Subcutaneous abdominal adipose tissue (tissue), 5 donors: ENCODE data around the gene C20orf144.

Source experiments
- H3K27ac ChIP-seq: one replicate; pipeline ENCODE4 v1.7.0; 2013; ENCODE audit warnings: low read depth, mild to moderate bottlenecking, inconsistent platforms, low read length, moderate library complexity
- H3K27me3 ChIP-seq, 5 donors: one replicate each; pipeline ENCODE4 v1.7.0; 2013; ENCODE audit warnings: low read length in 5 of 5, inconsistent platforms in 1 of 5; ENCODE audit not compliant: control insufficient read depth in 5 of 5, insufficient read depth in 4 of 5
- H3K36me3 ChIP-seq, 5 donors: one replicate each; pipeline ENCODE4 v1.7.0; 2013; ENCODE audit warnings: low read length in 5 of 5; ENCODE audit not compliant: control insufficient read depth in 5 of 5, insufficient read depth in 5 of 5
- H3K4me1 ChIP-seq, 5 donors: one replicate each; pipeline ENCODE4 v1.7.0; 2013; ENCODE audit warnings: low read length in 5 of 5, mild to moderate bottlenecking in 3 of 5, moderate library complexity in 1 of 5; ENCODE audit not compliant: control insufficient read depth in 5 of 5, insufficient read depth in 5 of 5
- H3K4me3 ChIP-seq, 5 donors: one replicate each; pipeline ENCODE4 v1.7.0; 2013; ENCODE audit warnings: low read length in 5 of 5, low read depth in 1 of 5
- H3K9ac ChIP-seq, 5 donors: one replicate each; pipeline ENCODE4 v1.7.0; 2013; ENCODE audit warnings: low read length in 5 of 5, mild to moderate bottlenecking in 4 of 5, moderate library complexity in 3 of 5
- H3K9me3 ChIP-seq, 5 donors: one replicate each; pipeline ENCODE4 v1.7.0; 2013; ENCODE audit warnings: low read length in 5 of 5; ENCODE audit not compliant: control insufficient read depth in 5 of 5
- donor health status: healthy.
- donor health status: healthy.
- donor health status: healthy.
- donor health status: healthy.
- donor health status: healthy.

C20orf144 gene

GRCh38 chr20:33669873-33670640 lies 7.9 kb downstream of the C20orf144 start:
- Histone ChIP-seq H3K36me3 (peaks cover 0 to 29% (median 14%) of the 10 kb centered on the region in 5 donors), H3K27me3 (no peaks in the 10 kb centered on the region), H3K27ac (no peak overlapping the region), H3K9me3 (no peaks in the 10 kb centered on the region), H3K4me1 (peaks cover 2 to 57% (median 53%) of the 10 kb centered on the region in 5 donors), H3K4me3 (no peak overlapping the region), H3K9ac (no peak overlapping the region)

- H3K9me3 ChIP-seq, result no peaks in the 10 kb centered on the region
- H3K9ac ChIP-seq, result peak overlapping the region in 1 of 5 donors; percentile 50
- no peaks in the 10 kb centered on the region for H3K27me3 ChIP-seq
- peaks cover 9 to 65% (median 61%) of the 10 kb centered on the region in 5 donors for H3K4me1 ChIP-seq
- no peak overlapping the region for H3K27ac ChIP-seq
- peaks cover 0 to 29% (median 14%) of the 10 kb centered on the region in 5 donors for H3K36me3 ChIP-seq
- no peak overlapping the region for H3K4me3 ChIP-seq
Measured at GRCh38 chr20:33670715-33671499, 8.8 kb downstream of the C20orf144 start.

GRCh38 chr20:33671573-33672288 lies 9.6 kb downstream of the C20orf144 start:
- no peak overlapping the region for H3K4me3 ChIP-seq
- no peaks in the 10 kb centered on the region for H3K9me3 ChIP-seq
- H3K27me3 ChIP-seq, result no peaks in the 10 kb centered on the region
- peaks cover 11 to 65% (median 62%) of the 10 kb centered on the region in 5 donors for H3K4me1 ChIP-seq
- H3K36me3 ChIP-seq, result peaks cover 0 to 29% (median 14%) of the 10 kb centered on the region in 5 donors
- H3K27ac ChIP-seq, result no peak overlapping the region
- H3K9ac ChIP-seq, result no peak overlapping the region

GRCh38 chr20:33672426-33673113 lies 10.4 kb downstream of the C20orf144 start:
- H3K9me3 ChIP-seq, result no peaks in the 10 kb centered on the region
- H3K9ac ChIP-seq, result peak overlapping the region in 4 of 5 donors; percentile 47 to 84 (median 73)
- H3K27me3 ChIP-seq, result no peaks in the 10 kb centered on the region
- peaks cover 14 to 64% (median 60%) of the 10 kb centered on the region in 5 donors for H3K4me1 ChIP-seq
- H3K4me3 ChIP-seq, result peak overlapping the region in 4 of 5 donors; percentile 62 to 77 (median 76)
- no peak overlapping the region for H3K27ac ChIP-seq
- peaks cover 0 to 29% (median 14%) of the 10 kb centered on the region in 5 donors for H3K36me3 ChIP-seq

- Histone ChIP-seq H3K27ac (no peak overlapping the region), H3K9me3 (no peaks in the 10 kb centered on the region), H3K4me1 (peaks cover 14 to 64% (median 59%) of the 10 kb centered on the region in 5 donors), H3K27me3 (no peaks in the 10 kb centered on the region), H3K4me3 (peak overlapping the region; percentile 62 to 77 (median 75)), H3K9ac (peak overlapping the region in 4 of 5 donors; percentile 57 to 84 (median 73)), H3K36me3 (peaks cover 0 to 29% (median 14%) of the 10 kb centered on the region in 5 donors)
Measured at GRCh38 chr20:33673114-33673409, 10.9 kb downstream of the C20orf144 start.

GRCh38 chr20:33673410-33674293 lies 11.5 kb downstream of the C20orf144 start:
- Histone ChIP-seq H3K4me3 (peak overlapping the region; percentile 62 to 77 (median 75)), H3K9me3 (no peaks in the 10 kb centered on the region), H3K36me3 (peaks cover 0 to 26% (median 13%) of the 10 kb centered on the region in 5 donors), H3K27me3 (no peaks in the 10 kb centered on the region), H3K27ac (no peak overlapping the region), H3K9ac (peak overlapping the region; percentile 57 to 84 (median 70)), H3K4me1 (peaks cover 16 to 65% (median 60%) of the 10 kb centered on the region in 5 donors)

- Histone ChIP-seq H3K27me3 (no peaks in the 10 kb centered on the region), H3K4me3 (peak within 1 kb of the TSS; percentile 62 to 77 (median 75)), H3K36me3 (peaks cover 0 to 21% (median 8%) of the 10 kb centered on the region in 5 donors), H3K9me3 (no peaks in the 10 kb centered on the region), H3K4me1 (peaks cover 16 to 66% (median 62%) of the 10 kb centered on the region in 5 donors), H3K27ac (peak within 1 kb of the TSS; percentile 87), H3K9ac (peak within 1 kb of the TSS; percentile 57 to 87 (median 76))
Measured at GRCh38 chr20:33674294-33675135, 12.4 kb downstream of the C20orf144 start, which contains the start of gene NECAB3. NECAB3 (minus strand) TSS chr20:33674428; CDS start chr20:33674352, 76 bp downstream.
